B cell (primary cell): ENCODE measurements around the gene AMZ1. TPM values are rescaled to one million over a fixed set of nuclear protein-coding genes. Genes with fewer than 3 reads are reported as not detected.
"Not testable (repeated sequence)": the region's sequence is repeated elsewhere in the genome, so short reads cannot be mapped to it uniquely, and the experiment has no call there.

Experiments
- ATAC-seq: fragments of 200-7000 bp; cut with Tn5 transposase; one replicate; pipeline ENCODE4 v1.10.0; 2021; ENCODE audit warnings: low read depth, mild to moderate bottlenecking, moderate number of reproducible peaks, moderate library complexity
- CTCF ChIA-PET: fragments of 350-600 bp; sonication (Branson Sonifier 250); formaldehyde crosslinking; loops from one replicate; lab custom pipeline; 2021; ENCODE audit warnings: antibody characterized with exemption, inconsistent platforms; lab: Charles Lee
- POLR2A ChIA-PET: fragments of 350-600 bp; sonication (Branson Sonifier 250); formaldehyde crosslinking; loops from one replicate; lab custom pipeline; 2021; ENCODE audit warnings: antibody characterized with exemption; lab: Charles Lee
- DNase-seq: peaks from one replicate; pipeline ENCODE4 v3.0.0; 2013
- H2AFZ ChIP-seq: 2 replicates; pipeline ENCODE4 v1.6.1; 2012; ENCODE audit warnings: mild to moderate bottlenecking, low read depth, low read length; ENCODE audit not compliant: insufficient read depth, poor library complexity, severe bottlenecking
- H3K27ac ChIP-seq, 2 donors: 1 replicate in 1 of 2; 2 replicates in 1 of 2; pipeline ENCODE4 v1.5.1; 2012 to 2013; ENCODE audit warnings: low read length in 2 of 2, mild to moderate bottlenecking in 2 of 2, moderate library complexity in 1 of 2
- H3K27me3 ChIP-seq, 4 experiments: fragments of 200-600 bp in 1 of 4; sonication (generic) in 1 of 4; replicated peaks in 1 of 4; 1 replicate in 2 of 4; 2 replicates in 2 of 4; pipeline versions ENCODE4 v1.6.1 to v1.7.0; 2013 to 2016; ENCODE audit warnings: low read length in 3 of 4, mild to moderate bottlenecking in 2 of 4, mixed read lengths in 1 of 4, moderate library complexity in 1 of 4; ENCODE audit not compliant: insufficient read depth in 4 of 4, control insufficient read depth in 3 of 4; ENCODE audit errors: control extremely low read depth in 1 of 4
- H3K36me3 ChIP-seq, 2 experiments: replicated peaks in 1 of 2; 1 replicate in 1 of 2; 2 replicates in 1 of 2; pipeline versions ENCODE4 v1.6.1 to v1.7.1; 2013; ENCODE audit warnings: low read length in 1 of 2; ENCODE audit not compliant: insufficient read depth in 2 of 2, control insufficient read depth in 1 of 2; ENCODE audit errors: control extremely low read depth in 1 of 2, extremely low read depth in 1 of 2
- H3K4me1 ChIP-seq, 2 donors: fragments of 200-600 bp in 1 of 2; sonication (generic) in 1 of 2; 1 replicate in 1 of 2; 2 replicates in 1 of 2; pipeline versions ENCODE4 v1.5.1 to v1.6.1; 2013 to 2017; ENCODE audit warnings: low read length in 2 of 2; ENCODE audit not compliant: control insufficient read depth in 2 of 2, insufficient read depth in 2 of 2
- H3K4me2 ChIP-seq: replicated peaks from 2 replicates; pipeline ENCODE3; 2012; ENCODE audit warnings: mild to moderate bottlenecking, low read depth, low read length; ENCODE audit not compliant: poor library complexity, severe bottlenecking
- H3K4me3 ChIP-seq, 5 experiments: fragments of 200-600 bp in 1 of 5; sonication (generic) in 1 of 5; 1 replicate in 3 of 5; 2 replicates in 2 of 5; pipeline versions ENCODE4 v1.5.1 to v1.7.0; 2011 to 2016; ENCODE audit warnings: low read length in 4 of 5, mild to moderate bottlenecking in 4 of 5, low read depth in 2 of 5, control low read depth in 1 of 5, moderate library complexity in 1 of 5; ENCODE audit not compliant: insufficient read depth in 1 of 5; ENCODE audit errors: control extremely low read depth in 1 of 5, extremely low read depth in 1 of 5
- H3K79me2 ChIP-seq: fragments of 200-600 bp; sonication (generic); one replicate; pipeline ENCODE4 v1.6.0; 2016; ENCODE audit warnings: low read length; ENCODE audit not compliant: control insufficient read depth, insufficient read depth
- H3K9ac ChIP-seq: fragments of 200-600 bp; sonication (generic); 2 replicates; pipeline ENCODE4 v1.6.1; 2017; ENCODE audit warnings: mild to moderate bottlenecking, low read length, moderate library complexity
- H3K9me3 ChIP-seq, 3 donors: one replicate each; pipeline versions ENCODE4 v1.6.1 to v1.7.1; 2013; ENCODE audit warnings: low read length in 2 of 3; ENCODE audit not compliant: control insufficient read depth in 2 of 3, insufficient read depth in 1 of 3; ENCODE audit errors: control extremely low read depth in 1 of 3
- H4K20me1 ChIP-seq: 2 replicates; pipeline ENCODE4 v1.6.0; 2012; ENCODE audit warnings: mild to moderate bottlenecking, low read length; ENCODE audit not compliant: insufficient read depth, control insufficient read depth, poor library complexity, severe bottlenecking
- H3K27ac Mint-ChIP-seq: one replicate; pipeline ENCODE4 v1.8.0; 2021; ENCODE audit warnings: mixed read lengths
- H3K27me3 Mint-ChIP-seq: one replicate; pipeline ENCODE4 v1.8.0; 2021; ENCODE audit warnings: mixed read lengths
- H3K4me1 Mint-ChIP-seq: one replicate; pipeline ENCODE4 v1.8.0; 2021; ENCODE audit warnings: mixed read lengths
- H3K4me3 Mint-ChIP-seq: one replicate; pipeline ENCODE4 v1.8.0; 2021; ENCODE audit warnings: mixed read lengths
- H3K9me3 Mint-ChIP-seq: one replicate; pipeline ENCODE4 v1.8.0; 2022; ENCODE audit warnings: mixed read lengths; ENCODE audit not compliant: insufficient read depth
- CTCF ChIP-seq: fragments of 200-600 bp; IDR thresholded peaks from one replicate; pipeline ENCODE4 v1.8.0; 2022; ENCODE audit warnings: antibody characterized with exemption, mild to moderate bottlenecking
- EZH2 ChIP-seq: IDR thresholded peaks from 2 replicates; pipeline ENCODE4 v1.6.1; 2012; ENCODE audit warnings: borderline replicate concordance, low read depth, mild to moderate bottlenecking, moderate library complexity, low read length; ENCODE audit not compliant: insufficient read depth, poor library complexity, severe bottlenecking
- WGBS: methylation state at CpG from one replicate; pipeline ENCODE4 v1.1.5; 2013; ENCODE audit warnings: missing lambda C conversion rate; ENCODE audit not compliant: insufficient coverage; 5-methylcytosine and 5-hydroxymethylcytosine counted together
- intact Hi-C: fragments of 100-400 bp; cut with micrococcal nuclease; formaldehyde crosslinking; loops from one replicate; pipeline ENCODE4 v1.10.0; 2022
- polyA plus RNA-seq: library from polyadenylated mRNA; depleted of rRNA; stranded (reverse); fragments of >200 nt; gene quantifications from 2 replicates; pipeline ENCODE4 v1.2.3, GENCODE V29; 2012
- total RNA-seq, 2 donors: library from RNA; stranded (reverse); fragments of 120-200 nt in 1 of 2; gene quantifications; 1 replicate in 1 of 2; 2 replicates in 1 of 2; pipeline versions ENCODE4 v1.2.3 to v1.2.4, GENCODE V29; 2013 to 2022

AMZ1 gene
- total and polyA plus RNA-seq, 2 donors (not counting 1 experiment from before 2014, with no cell fraction given): 0.73 to 13.2 TPM

- Histone ChIP-seq H3K36me3 (peaks cover 0 to 21% of the 10 kb centered on the region in 2 experiments), H3K9ac (no peak overlapping the region), H3K27me3 (no peaks in the 10 kb centered on the region), H3K4me1 (peaks cover 45 to 68% of the 10 kb centered on the region in 2 donors), H4K20me1 (peaks cover 54% of the 10 kb centered on the region), H3K9me3 (no peaks in the 10 kb centered on the region), H3K4me3 (no peak overlapping the region), H2AFZ (no peak overlapping the region), H3K27ac (no peak overlapping the region), H3K4me2 (peak overlapping the region; percentile 41), H3K79me2 (peaks cover 25% of the 10 kb centered on the region)
- H3K27ac Mint-ChIP-seq: peak overlapping the region; percentile 21
- H3K4me1 Mint-ChIP-seq: peaks cover 68% of the 10 kb centered on the region
- peak; percentile 61 for DNase-seq
- WGBS: 20% methylated on average over 17 of the region's 17 CpGs
- H3K9me3 Mint-ChIP-seq: no peaks in the 10 kb centered on the region
- intact Hi-C loops: no loop called here
- no peaks in the 10 kb centered on the region for H3K27me3 Mint-ChIP-seq
- H3K4me3 Mint-ChIP-seq: peak overlapping the region; percentile 51
- ChIA-PET CTCF (interaction anchor here (0.9 to 2.7 kb wide), 3 partner anchors 13 to 25 kb away, joined by 3 to 15 read pairs (median 4); no protein-coding TSS in a partner anchor), POLR2A (interaction anchor here (0.7 to 1.2 kb wide), 3 partner anchors 8 to 26 kb away, joined by 4 to 5 read pairs (median 4); no protein-coding TSS in a partner anchor)
- peak; percentile 67 for ATAC-seq
- TF ChIP-seq EZH2 (no peak), CTCF (no peak)
Observed at GRCh38 chr7:2736411-2736914, 48.5 kb downstream of the AMZ1 start.

GRCh38 chr7:2737005-2737743 is 49.2 kb downstream of the AMZ1 start:
- H2AFZ ChIP-seq, intact Hi-C loops, ATAC-seq, H3K27me3 Mint-ChIP-seq, H3K9me3 ChIP-seq, DNase-seq, H3K9ac ChIP-seq, H3K4me3 ChIP-seq, H3K9me3 Mint-ChIP-seq, H3K27me3 ChIP-seq, H3K27ac ChIP-seq: not testable (repeated sequence)
- ChIA-PET POLR2A (interaction anchor here (0.7 to 0.8 kb wide), 3 partner anchors 8 to 85 kb away, joined by 3 to 4 read pairs (median 4); no protein-coding TSS in a partner anchor), CTCF (interaction anchor here (0.9 to 2.7 kb wide), 3 partner anchors 13 to 26 kb away, joined by 3 to 15 read pairs (median 4); no protein-coding TSS in a partner anchor)
- Mint-ChIP-seq H3K4me1 (peaks cover 71% of the 10 kb centered on the region), H3K4me3 (peak overlapping the region; percentile 51), H3K27ac (peak overlapping the region; percentile 21)
- Histone ChIP-seq H3K36me3 (peaks cover 0 to 14% of the 10 kb centered on the region in 2 experiments), H3K79me2 (peaks cover 25% of the 10 kb centered on the region), H3K4me2 (peak overlapping the region; percentile 41), H3K4me1 (peaks cover 45 to 70% of the 10 kb centered on the region in 2 donors), H4K20me1 (peaks cover 53% of the 10 kb centered on the region)
- 83% methylated on average over 3 of the region's 15 CpGs for WGBS
